Measurements from ENCODE around the gene MAML1. TPM values are rescaled to one million over a fixed set of nuclear protein-coding genes. Genes with fewer than 3 reads are reported as not detected.

MAML1 gene
- total and polyA plus RNA-seq, 2 experiments from 2014 or later = 9.6 to 43.9 TPM

DNA sequence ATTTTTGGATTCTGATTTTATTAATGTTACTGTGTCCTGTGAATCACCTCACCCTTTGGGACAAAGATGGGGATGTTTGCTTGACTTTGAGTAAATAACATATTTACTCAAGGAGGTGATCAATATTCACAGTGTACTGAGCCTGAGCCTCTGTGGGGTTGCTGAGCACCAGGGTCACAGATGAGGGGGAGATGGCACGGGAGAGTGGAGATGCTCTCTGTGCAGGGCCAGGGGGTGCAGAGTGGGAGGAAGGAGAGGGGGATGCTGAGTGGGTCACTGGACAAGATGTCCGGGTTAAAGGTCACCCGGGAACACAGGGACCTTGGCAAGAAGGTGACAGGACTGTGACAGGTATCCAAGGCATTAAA lies 92.1 kb downstream of the MAML1 start (continued):
- TF ChIP-seq, protein P1, sequence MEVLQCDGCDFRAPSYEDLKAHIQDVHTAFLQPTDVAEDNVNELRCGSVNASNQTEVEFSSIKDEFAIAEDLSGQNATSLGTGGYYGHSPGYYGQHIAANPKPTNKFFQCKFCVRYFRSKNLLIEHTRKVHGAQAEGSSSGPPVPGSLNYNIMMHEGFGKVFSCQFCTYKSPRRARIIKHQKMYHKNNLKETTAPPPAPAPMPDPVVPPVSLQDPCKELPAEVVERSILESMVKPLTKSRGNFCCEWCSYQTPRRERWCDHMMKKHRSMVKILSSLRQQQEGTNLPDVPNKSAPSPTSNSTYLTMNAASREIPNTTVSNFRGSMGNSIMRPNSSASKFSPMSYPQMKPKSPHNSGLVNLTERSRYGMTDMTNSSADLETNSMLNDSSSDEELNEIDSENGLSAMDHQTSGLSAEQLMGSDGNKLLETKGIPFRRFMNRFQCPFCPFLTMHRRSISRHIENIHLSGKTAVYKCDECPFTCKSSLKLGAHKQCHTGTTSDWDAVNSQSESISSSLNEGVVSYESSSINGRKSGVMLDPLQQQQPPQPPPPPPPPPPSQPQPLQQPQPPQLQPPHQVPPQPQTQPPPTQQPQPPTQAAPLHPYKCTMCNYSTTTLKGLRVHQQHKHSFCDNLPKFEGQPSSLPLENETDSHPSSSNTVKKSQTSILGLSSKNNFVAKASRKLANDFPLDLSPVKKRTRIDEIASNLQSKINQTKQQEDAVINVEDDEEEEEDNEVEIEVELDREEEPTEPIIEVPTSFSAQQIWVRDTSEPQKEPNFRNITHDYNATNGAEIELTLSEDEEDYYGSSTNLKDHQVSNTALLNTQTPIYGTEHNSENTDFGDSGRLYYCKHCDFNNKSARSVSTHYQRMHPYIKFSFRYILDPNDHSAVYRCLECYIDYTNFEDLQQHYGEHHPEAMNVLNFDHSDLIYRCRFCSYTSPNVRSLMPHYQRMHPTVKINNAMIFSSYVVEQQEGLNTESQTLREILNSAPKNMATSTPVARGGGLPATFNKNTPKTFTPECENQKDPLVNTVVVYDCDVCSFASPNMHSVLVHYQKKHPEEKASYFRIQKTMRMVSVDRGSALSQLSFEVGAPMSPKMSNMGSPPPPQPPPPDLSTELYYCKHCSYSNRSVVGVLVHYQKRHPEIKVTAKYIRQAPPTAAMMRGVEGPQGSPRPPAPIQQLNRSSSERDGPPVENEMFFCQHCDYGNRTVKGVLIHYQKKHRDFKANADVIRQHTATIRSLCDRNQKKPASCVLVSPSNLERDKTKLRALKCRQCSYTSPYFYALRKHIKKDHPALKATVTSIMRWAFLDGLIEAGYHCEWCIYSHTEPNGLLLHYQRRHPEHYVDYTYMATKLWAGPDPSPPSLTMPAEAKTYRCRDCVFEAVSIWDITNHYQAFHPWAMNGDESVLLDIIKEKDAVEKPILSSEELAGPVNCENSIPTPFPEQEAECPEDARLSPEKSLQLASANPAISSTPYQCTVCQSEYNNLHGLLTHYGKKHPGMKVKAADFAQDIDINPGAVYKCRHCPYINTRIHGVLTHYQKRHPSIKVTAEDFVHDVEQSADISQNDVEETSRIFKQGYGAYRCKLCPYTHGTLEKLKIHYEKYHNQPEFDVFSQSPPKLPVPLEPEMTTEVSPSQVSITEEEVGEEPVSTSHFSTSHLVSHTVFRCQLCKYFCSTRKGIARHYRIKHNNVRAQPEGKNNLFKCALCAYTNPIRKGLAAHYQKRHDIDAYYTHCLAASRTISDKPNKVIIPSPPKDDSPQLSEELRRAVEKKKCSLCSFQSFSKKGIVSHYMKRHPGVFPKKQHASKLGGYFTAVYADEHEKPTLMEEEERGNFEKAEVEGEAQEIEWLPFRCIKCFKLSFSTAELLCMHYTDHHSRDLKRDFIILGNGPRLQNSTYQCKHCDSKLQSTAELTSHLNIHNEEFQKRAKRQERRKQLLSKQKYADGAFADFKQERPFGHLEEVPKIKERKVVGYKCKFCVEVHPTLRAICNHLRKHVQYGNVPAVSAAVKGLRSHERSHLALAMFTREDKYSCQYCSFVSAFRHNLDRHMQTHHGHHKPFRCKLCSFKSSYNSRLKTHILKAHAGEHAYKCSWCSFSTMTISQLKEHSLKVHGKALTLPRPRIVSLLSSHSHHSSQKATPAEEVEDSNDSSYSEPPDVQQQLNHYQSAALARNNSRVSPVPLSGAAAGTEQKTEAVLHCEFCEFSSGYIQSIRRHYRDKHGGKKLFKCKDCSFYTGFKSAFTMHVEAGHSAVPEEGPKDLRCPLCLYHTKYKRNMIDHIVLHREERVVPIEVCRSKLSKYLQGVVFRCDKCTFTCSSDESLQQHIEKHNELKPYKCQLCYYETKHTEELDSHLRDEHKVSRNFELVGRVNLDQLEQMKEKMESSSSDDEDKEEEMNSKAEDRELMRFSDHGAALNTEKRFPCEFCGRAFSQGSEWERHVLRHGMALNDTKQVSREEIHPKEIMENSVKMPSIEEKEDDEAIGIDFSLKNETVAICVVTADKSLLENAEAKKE (CRISPR knock-in tag; IDR thresholded peaks at IDR 0.05) = no peak
- TF ChIP-seq, protein P2, sequence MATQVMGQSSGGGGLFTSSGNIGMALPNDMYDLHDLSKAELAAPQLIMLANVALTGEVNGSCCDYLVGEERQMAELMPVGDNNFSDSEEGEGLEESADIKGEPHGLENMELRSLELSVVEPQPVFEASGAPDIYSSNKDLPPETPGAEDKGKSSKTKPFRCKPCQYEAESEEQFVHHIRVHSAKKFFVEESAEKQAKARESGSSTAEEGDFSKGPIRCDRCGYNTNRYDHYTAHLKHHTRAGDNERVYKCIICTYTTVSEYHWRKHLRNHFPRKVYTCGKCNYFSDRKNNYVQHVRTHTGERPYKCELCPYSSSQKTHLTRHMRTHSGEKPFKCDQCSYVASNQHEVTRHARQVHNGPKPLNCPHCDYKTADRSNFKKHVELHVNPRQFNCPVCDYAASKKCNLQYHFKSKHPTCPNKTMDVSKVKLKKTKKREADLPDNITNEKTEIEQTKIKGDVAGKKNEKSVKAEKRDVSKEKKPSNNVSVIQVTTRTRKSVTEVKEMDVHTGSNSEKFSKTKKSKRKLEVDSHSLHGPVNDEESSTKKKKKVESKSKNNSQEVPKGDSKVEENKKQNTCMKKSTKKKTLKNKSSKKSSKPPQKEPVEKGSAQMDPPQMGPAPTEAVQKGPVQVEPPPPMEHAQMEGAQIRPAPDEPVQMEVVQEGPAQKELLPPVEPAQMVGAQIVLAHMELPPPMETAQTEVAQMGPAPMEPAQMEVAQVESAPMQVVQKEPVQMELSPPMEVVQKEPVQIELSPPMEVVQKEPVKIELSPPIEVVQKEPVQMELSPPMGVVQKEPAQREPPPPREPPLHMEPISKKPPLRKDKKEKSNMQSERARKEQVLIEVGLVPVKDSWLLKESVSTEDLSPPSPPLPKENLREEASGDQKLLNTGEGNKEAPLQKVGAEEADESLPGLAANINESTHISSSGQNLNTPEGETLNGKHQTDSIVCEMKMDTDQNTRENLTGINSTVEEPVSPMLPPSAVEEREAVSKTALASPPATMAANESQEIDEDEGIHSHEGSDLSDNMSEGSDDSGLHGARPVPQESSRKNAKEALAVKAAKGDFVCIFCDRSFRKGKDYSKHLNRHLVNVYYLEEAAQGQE (IDR thresholded peaks at IDR 0.05; ENCODE audit: unreplicated experiment) = no peak
- no peak for TF ChIP-seq ZNF331 (CRISPR knock-in tag; IDR thresholded peaks at IDR 0.05; ENCODE audit: low read depth)
- no peak for TF ChIP-seq ZNF114 (CRISPR knock-in tag; IDR thresholded peaks at IDR 0.05)
- no peak for TF ChIP-seq CREB1 (CRISPR knock-in tag; IDR thresholded peaks at IDR 0.05; ENCODE audit: low read depth)
- TF ChIP-seq EZH2phosphoT487 (IDR thresholded peaks at IDR 0.05; ENCODE audit: unreplicated experiment) = no peak
- TF ChIP-seq, protein P3, sequence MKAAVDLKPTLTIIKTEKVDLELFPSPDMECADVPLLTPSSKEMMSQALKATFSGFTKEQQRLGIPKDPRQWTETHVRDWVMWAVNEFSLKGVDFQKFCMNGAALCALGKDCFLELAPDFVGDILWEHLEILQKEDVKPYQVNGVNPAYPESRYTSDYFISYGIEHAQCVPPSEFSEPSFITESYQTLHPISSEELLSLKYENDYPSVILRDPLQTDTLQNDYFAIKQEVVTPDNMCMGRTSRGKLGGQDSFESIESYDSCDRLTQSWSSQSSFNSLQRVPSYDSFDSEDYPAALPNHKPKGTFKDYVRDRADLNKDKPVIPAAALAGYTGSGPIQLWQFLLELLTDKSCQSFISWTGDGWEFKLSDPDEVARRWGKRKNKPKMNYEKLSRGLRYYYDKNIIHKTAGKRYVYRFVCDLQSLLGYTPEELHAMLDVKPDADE (IDR thresholded peaks at IDR 0.05) = no peak

Data from GM23338 (cell line).